Subcutaneous adipose tissue (tissue), 4 donors: Measurements from ENCODE around the gene SLC25A39. TPM values are rescaled to one million over a fixed set of nuclear protein-coding genes. Genes with fewer than 3 reads are reported as not detected.

ENCODE experiments used
- total RNA-seq, 4 donors: library from RNA; depleted of rRNA; stranded (reverse); fragments of >200 nt; gene quantifications; one replicate each; pipeline ENCODE4 v1.1.0, GENCODE V29; 2016
- TF ChIP-seq, protein P1 (sequence below): fragments of 450-650 bp; IDR thresholded peaks from one replicate; pipeline ENCODE4 v1.5.1; 2016; ENCODE audit warnings: low read depth, mild to moderate bottlenecking, control low read depth, antibody characterized with exemption, moderate library complexity

SLC25A39 gene
- total RNA-seq, 4 donors from 2014 or later: 35.7 to 55.4 (median 42.5) TPM

DNA sequence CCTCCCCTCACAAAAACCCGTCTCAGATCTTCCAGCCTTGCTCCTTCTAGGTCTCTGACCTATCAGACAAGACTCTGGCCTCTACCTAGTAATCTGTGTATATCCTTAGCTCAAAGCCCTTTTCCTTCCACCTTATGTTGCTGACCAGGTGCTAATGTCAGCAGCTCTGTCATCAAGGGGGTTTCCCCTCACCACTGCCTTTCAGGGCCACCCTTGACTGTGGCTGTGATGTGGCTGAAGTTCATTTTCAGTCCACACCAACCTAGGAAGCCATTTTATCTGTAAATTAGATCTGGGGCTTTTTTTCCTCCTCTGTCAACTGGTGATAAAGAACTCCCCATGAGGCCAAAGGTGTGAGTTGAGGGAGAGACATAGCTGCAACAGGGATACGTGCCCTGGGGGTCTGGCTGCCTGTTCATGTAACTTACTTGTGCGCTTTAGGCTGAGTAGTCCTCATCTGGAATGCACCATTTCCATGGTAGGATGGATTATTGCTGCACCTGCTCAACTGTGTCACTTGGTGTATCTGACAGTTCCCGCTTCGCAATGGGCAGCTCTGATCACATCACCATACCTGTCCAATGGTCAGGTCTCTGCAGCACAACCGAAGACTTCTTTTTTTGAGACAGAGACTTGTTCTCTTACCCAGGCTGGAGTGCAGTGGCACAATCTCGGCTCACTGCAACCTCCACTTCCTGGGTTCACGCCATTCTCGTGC, 31.0 kb downstream of the SLC25A39 start:
- TF ChIP-seq, protein P1, sequence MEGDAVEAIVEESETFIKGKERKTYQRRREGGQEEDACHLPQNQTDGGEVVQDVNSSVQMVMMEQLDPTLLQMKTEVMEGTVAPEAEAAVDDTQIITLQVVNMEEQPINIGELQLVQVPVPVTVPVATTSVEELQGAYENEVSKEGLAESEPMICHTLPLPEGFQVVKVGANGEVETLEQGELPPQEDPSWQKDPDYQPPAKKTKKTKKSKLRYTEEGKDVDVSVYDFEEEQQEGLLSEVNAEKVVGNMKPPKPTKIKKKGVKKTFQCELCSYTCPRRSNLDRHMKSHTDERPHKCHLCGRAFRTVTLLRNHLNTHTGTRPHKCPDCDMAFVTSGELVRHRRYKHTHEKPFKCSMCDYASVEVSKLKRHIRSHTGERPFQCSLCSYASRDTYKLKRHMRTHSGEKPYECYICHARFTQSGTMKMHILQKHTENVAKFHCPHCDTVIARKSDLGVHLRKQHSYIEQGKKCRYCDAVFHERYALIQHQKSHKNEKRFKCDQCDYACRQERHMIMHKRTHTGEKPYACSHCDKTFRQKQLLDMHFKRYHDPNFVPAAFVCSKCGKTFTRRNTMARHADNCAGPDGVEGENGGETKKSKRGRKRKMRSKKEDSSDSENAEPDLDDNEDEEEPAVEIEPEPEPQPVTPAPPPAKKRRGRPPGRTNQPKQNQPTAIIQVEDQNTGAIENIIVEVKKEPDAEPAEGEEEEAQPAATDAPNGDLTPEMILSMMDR: no peak

DNA sequence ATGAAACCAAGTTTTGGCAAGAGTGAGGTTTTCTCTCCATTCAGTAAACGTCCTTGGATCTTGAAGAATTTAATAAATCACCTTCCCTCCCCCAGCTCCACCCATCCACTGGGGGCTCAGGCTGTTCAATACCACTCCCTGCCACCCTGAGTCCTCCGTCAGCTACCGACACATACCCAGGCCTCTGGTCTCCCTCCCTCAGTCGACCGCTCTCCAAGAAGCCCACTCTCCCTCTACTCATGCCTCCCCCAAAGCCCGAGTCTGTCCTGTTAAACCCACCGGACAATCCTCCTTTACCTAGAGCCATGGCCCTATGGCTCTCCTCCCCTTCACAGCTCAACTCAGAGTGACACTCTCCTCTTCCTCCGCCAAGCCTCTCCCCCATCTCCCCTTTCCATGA, 37.0 kb downstream of the SLC25A39 start:
- TF ChIP-seq, protein P1: no peak

DNA sequence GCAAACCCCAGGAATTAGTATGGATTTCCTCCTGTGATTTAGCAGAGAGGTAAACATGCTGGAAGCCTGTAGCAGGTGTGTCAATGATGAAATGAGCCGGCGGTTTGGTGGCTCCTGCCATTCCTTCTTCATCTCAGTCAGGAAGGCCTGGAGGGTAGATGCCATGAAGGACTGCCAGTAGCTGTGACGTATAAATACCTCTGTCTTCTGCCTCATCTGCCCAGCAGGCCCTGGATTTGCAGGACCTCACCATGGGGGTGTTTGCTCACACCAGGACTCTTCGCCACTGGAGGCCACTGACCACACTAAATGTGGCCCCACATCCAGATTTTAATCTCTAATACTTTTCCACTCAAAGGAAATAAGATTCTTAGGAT, 40.6 kb downstream of the SLC25A39 start:
- TF ChIP-seq, protein P1: no peak

DNA sequence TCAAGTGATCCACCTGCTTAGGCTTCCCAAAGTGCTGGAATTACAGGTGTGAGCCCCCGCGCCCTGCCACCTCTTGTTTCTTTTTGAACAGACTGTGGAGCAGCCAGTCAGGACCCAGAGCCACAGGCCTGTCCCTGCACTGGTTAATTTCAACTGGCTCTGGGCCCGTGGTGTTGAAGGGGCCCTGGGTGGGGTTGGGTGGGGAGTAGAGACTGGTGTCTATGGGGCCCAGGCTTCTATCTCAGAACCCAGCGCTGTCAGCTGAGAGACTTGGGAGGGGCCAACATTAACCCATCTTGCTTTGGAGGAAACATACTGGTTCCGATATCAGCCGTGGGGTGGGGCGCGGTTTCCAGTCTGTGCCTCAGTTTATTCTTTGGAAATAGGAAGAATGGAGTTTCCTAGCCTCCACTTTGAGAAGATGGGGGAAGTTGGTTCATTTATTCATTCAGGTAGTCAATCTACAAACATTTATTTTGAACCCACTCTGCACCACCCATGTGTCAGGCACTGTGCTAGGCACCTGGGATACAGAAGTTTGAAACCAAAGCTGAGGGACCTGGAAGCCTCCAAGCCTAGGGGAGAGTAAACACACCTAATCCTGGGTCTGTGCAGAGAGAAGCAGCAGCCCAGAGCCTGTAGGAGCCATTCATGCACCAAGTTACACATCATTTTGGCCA, 41.1 kb downstream of the SLC25A39 start:
- TF ChIP-seq, protein P1: no peak

DNA sequence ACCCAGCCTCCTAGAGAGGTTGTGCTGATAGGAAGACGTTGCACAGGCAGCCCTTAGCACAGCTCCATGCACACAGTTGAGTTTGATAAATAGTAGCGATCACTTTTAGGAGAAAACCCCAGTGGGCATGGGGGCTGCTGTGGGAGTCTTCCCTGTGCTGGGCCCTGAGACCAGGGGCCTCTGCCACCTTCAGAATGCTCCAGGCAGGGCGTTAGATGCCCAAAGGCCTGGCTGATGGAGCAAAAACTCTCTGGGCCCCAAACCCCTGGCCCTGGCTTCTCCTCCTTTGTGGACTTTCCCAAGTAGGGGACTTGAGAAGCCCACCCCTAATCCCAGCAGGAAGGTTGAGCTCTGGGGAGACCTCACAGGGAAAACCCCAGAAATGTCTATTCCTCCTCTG, 42.4 kb downstream of the SLC25A39 start:
- TF ChIP-seq, protein P1: no peak

DNA sequence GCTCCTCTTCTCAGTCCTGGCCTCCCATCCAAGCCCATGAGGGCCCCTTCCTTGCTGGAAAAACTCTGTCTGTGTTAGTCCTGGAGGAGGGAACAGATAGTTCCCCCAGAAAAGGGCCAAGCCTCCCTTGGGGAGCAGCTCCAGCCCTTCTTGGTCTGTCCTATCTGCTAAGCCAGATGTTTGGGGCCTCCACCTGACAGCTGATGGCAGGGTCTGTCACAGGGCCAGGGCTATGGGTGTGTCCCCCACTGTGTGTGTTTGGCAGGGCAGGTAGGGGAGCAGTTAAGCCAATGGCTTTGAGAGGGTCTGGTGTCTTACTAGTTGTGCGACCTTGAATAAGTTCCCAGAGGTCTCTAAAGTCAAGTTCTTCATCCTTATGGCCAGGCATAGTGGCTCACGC, 43.1 kb downstream of the SLC25A39 start:
- TF ChIP-seq, protein P1: no peak

DNA sequence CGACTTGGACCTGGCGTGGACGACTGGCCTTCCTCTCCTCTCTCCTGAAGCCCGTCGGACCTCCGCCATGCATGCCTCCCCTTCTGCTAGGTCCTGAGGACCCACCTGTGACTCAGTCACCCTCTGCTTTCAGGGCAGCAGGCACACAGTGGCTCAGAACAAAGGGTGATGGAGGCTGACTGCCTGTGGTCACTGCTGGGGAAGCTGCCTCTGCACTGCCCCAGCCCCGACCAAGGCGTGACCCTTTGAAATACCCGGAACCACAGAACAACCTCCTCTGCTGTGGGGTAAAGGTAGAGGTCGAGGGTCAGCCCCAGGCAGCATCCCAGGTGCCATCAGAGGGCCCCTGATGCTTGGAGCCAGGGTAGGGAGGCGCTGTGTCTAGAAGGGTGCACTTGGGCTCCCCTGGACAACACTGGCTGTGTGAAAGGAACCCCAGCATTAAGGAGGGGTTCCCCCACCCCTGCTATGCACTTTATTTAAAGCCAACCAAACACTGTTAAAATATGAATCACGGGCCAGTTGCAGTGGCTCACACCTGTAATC, 44.2 kb downstream of the SLC25A39 start:
- TF ChIP-seq, protein P1: no peak
